HUES48 (cell line): Measurements from ENCODE around the gene ADARB2.

Source experiments
- H3K27ac ChIP-seq: one replicate; pipeline ENCODE4 v1.7.0; 2013; ENCODE audit warnings: low read depth, low read length, inconsistent platforms
- H3K27me3 ChIP-seq: 2 replicates; pipeline ENCODE4 v1.6.1; 2013; ENCODE audit warnings: mild to moderate bottlenecking, low read length; ENCODE audit not compliant: control insufficient read depth, insufficient read depth
- H3K36me3 ChIP-seq: 2 replicates; pipeline ENCODE4 v1.6.1; 2013; ENCODE audit warnings: low read length; ENCODE audit not compliant: control insufficient read depth, insufficient read depth
- H3K4me1 ChIP-seq: 2 replicates; pipeline ENCODE4 v1.6.1; 2013; ENCODE audit warnings: mild to moderate bottlenecking, low read length; ENCODE audit not compliant: control insufficient read depth, insufficient read depth
- H3K4me3 ChIP-seq: 2 replicates; pipeline ENCODE4 v1.5.1; 2013; ENCODE audit warnings: mild to moderate bottlenecking, low read depth, low read length
- H3K9ac ChIP-seq: 2 replicates; pipeline ENCODE4 v1.6.1; 2013; ENCODE audit warnings: mild to moderate bottlenecking, low read depth, low read length, moderate library complexity
- H3K9me3 ChIP-seq: 2 replicates; pipeline ENCODE4 v1.6.1; 2013; ENCODE audit warnings: low read length; ENCODE audit not compliant: control insufficient read depth, insufficient read depth

Gene ADARB2

GRCh38 chr10:1594372-1595241 lies 142.7 kb downstream of the ADARB2 start:
- Histone ChIP-seq H3K9me3 (no peaks in the 10 kb centered on the region), H3K9ac (no peak overlapping the region), H3K4me1 (no peaks in the 10 kb centered on the region), H3K36me3 (no peaks in the 10 kb centered on the region), H3K4me3 (no peak overlapping the region), H3K27ac (no peak overlapping the region), H3K27me3 (no peaks in the 10 kb centered on the region)

GRCh38 chr10:1591742-1592141 lies 145.6 kb downstream of the ADARB2 start:
- Histone ChIP-seq H3K4me3 (no peak overlapping the region), H3K27ac (no peak overlapping the region), H3K36me3 (no peaks in the 10 kb centered on the region), H3K4me1 (no peaks in the 10 kb centered on the region), H3K9me3 (no peaks in the 10 kb centered on the region), H3K27me3 (no peaks in the 10 kb centered on the region), H3K9ac (no peak overlapping the region)

- no peak overlapping the region for H3K9ac ChIP-seq
- no peaks in the 10 kb centered on the region for H3K4me1 ChIP-seq
- no peak overlapping the region for H3K4me3 ChIP-seq
- no peaks in the 10 kb centered on the region for H3K9me3 ChIP-seq
- no peaks in the 10 kb centered on the region for H3K36me3 ChIP-seq
- no peak overlapping the region for H3K27ac ChIP-seq
- no peaks in the 10 kb centered on the region for H3K27me3 ChIP-seq
Observed at GRCh38 chr10:1591045-1591444, 146.3 kb downstream of the ADARB2 start.

GRCh38 chr10:1589257-1589656 lies 148.1 kb downstream of the ADARB2 start:
- Histone ChIP-seq H3K9me3 (no peaks in the 10 kb centered on the region), H3K27ac (no peak overlapping the region), H3K36me3 (no peaks in the 10 kb centered on the region), H3K4me1 (no peaks in the 10 kb centered on the region), H3K27me3 (no peaks in the 10 kb centered on the region), H3K9ac (no peak overlapping the region), H3K4me3 (no peak overlapping the region)

- Histone ChIP-seq H3K4me3 (no peak overlapping the region), H3K9ac (no peak overlapping the region), H3K27ac (no peak overlapping the region), H3K27me3 (no peaks in the 10 kb centered on the region), H3K4me1 (no peaks in the 10 kb centered on the region), H3K36me3 (no peaks in the 10 kb centered on the region), H3K9me3 (no peaks in the 10 kb centered on the region)
Observed at GRCh38 chr10:1582739-1583138, 154.6 kb downstream of the ADARB2 start.

GRCh38 chr10:1581189-1581588 lies 156.1 kb downstream of the ADARB2 start:
- Histone ChIP-seq H3K4me1 (no peaks in the 10 kb centered on the region), H3K9me3 (no peaks in the 10 kb centered on the region), H3K27me3 (no peaks in the 10 kb centered on the region), H3K9ac (no peak overlapping the region), H3K4me3 (no peak overlapping the region), H3K27ac (no peak overlapping the region), H3K36me3 (no peaks in the 10 kb centered on the region)

GRCh38 chr10:1579671-1580070 lies 157.7 kb downstream of the ADARB2 start:
- no peak overlapping the region for H3K27ac ChIP-seq

GRCh38 chr10:1579141-1579491 lies 158.2 kb downstream of the ADARB2 start:
- Histone ChIP-seq H3K36me3 (no peaks in the 10 kb centered on the region), H3K9ac (no peak overlapping the region), H3K9me3 (no peaks in the 10 kb centered on the region), H3K4me1 (no peaks in the 10 kb centered on the region), H3K27ac (no peak overlapping the region), H3K27me3 (no peaks in the 10 kb centered on the region), H3K4me3 (no peak overlapping the region)

More at GRCh38 chr10:1579671-1580070, 157.7 kb downstream of the ADARB2 start:
- no peaks in the 10 kb centered on the region for H3K9me3 ChIP-seq
- H3K27me3 ChIP-seq, result no peaks in the 10 kb centered on the region
- no peaks in the 10 kb centered on the region for H3K36me3 ChIP-seq
- H3K4me3 ChIP-seq, result no peak overlapping the region
- no peak overlapping the region for H3K9ac ChIP-seq
- H3K4me1 ChIP-seq, result no peaks in the 10 kb centered on the region

- no peak overlapping the region for H3K27ac ChIP-seq
Observed at GRCh38 chr10:1578392-1579140, 158.8 kb downstream of the ADARB2 start.

GRCh38 chr10:1577945-1578344 lies 159.4 kb downstream of the ADARB2 start:
- Histone ChIP-seq H3K9ac (no peak overlapping the region), H3K36me3 (no peaks in the 10 kb centered on the region), H3K4me1 (no peaks in the 10 kb centered on the region), H3K9me3 (no peaks in the 10 kb centered on the region), H3K4me3 (no peak overlapping the region), H3K27me3 (no peaks in the 10 kb centered on the region), H3K27ac (no peak overlapping the region)

More at GRCh38 chr10:1578392-1579140, 158.8 kb downstream of the ADARB2 start:
- no peaks in the 10 kb centered on the region for H3K9me3 ChIP-seq
- H3K9ac ChIP-seq, result no peak overlapping the region
- H3K4me3 ChIP-seq, result no peak overlapping the region
- H3K4me1 ChIP-seq, result no peaks in the 10 kb centered on the region
- no peaks in the 10 kb centered on the region for H3K36me3 ChIP-seq
- no peaks in the 10 kb centered on the region for H3K27me3 ChIP-seq

- Histone ChIP-seq H3K9ac (no peak overlapping the region), H3K4me3 (no peak overlapping the region), H3K4me1 (no peaks in the 10 kb centered on the region), H3K36me3 (no peaks in the 10 kb centered on the region), H3K27ac (no peak overlapping the region), H3K9me3 (no peaks in the 10 kb centered on the region), H3K27me3 (no peaks in the 10 kb centered on the region)
Observed at GRCh38 chr10:1577373-1577770, 160.0 kb downstream of the ADARB2 start.
